ENCODE data around the gene SLC3A2.

- TF ChIP-seq CTCF (IDR thresholded peaks at IDR 0.05; ENCODE audit: insufficient read depth, low read depth, low read length) = no peak
- no peak for TF ChIP-seq EZH2 (IDR thresholded peaks at IDR 0.05; ENCODE audit: insufficient read depth, low read length)
Observed at GRCh38 chr11:62880231-62880802, 379 bp upstream of the SLC3A2 start.

Measured in astrocyte (in vitro differentiated cells and primary cell).